ENCODE data around the gene ABHD12.

The ABHD12 gene

GRCh38 chr20:25382704-25383370, 7.8 kb downstream of the ABHD12 start:
- H3K27ac ChIP-seq (ENCODE audit: low read depth, low read length) = no peak overlapping the region
- H3K79me2 ChIP-seq (ENCODE audit: control insufficient read depth, insufficient read depth, low read length, unreplicated experiment) = peaks cover 76% of the 10 kb centered on the region
- no peak overlapping the region for H3K4me3 ChIP-seq (ENCODE audit: low read depth, low read length)
- H3K4me1 ChIP-seq (ENCODE audit: control insufficient read depth, insufficient read depth, low read length, unreplicated experiment) = no peaks in the 10 kb centered on the region
- no peak overlapping the region for H2AFZ ChIP-seq (ENCODE audit: low read length, unreplicated experiment)
- H3K27me3 ChIP-seq (ENCODE audit: insufficient read depth, low read length) = no peaks in the 10 kb centered on the region
- 0 out of 2 replicates have a peak, but pooled peaks cover 9% of the 10 kb centered on the region for H3K36me3 ChIP-seq (ENCODE audit: insufficient read depth, low read length)

GRCh38 chr20:25380945-25381614, 9.6 kb downstream of the ABHD12 start:
- Histone ChIP-seq H3K27ac (ENCODE audit: low read depth, low read length) (no peak overlapping the region), H3K27me3 (ENCODE audit: insufficient read depth, low read length) (no peaks in the 10 kb centered on the region), H3K4me1 (ENCODE audit: control insufficient read depth, insufficient read depth, low read length, unreplicated experiment) (no peaks in the 10 kb centered on the region), H3K36me3 (ENCODE audit: insufficient read depth, low read length) (0 out of 2 replicates have a peak, but pooled peaks cover 9% of the 10 kb centered on the region), H2AFZ (ENCODE audit: low read length, unreplicated experiment) (no peak overlapping the region), H3K79me2 (ENCODE audit: control insufficient read depth, insufficient read depth, low read length, unreplicated experiment) (peaks cover 84% of the 10 kb centered on the region), H3K4me3 (ENCODE audit: low read depth, low read length) (no peak overlapping the region)

- Histone ChIP-seq H3K4me3 (ENCODE audit: low read depth, low read length) (no peak overlapping the region), H2AFZ (ENCODE audit: low read length, unreplicated experiment) (no peak overlapping the region), H3K27ac (ENCODE audit: low read depth, low read length) (no peak overlapping the region), H3K4me1 (ENCODE audit: control insufficient read depth, insufficient read depth, low read length, unreplicated experiment) (no peaks in the 10 kb centered on the region), H3K36me3 (ENCODE audit: insufficient read depth, low read length) (0 out of 2 replicates have a peak, but pooled peaks cover 6% of the 10 kb centered on the region), H3K79me2 (ENCODE audit: control insufficient read depth, insufficient read depth, low read length, unreplicated experiment) (peaks cover 79% of the 10 kb centered on the region), H3K27me3 (ENCODE audit: insufficient read depth, low read length) (no peaks in the 10 kb centered on the region)
Observed at GRCh38 chr20:25378884-25379733, 11.5 kb downstream of the ABHD12 start.

GRCh38 chr20:25378189-25378883, 12.3 kb downstream of the ABHD12 start:
- no peak overlapping the region for H3K27ac ChIP-seq (ENCODE audit: low read depth, low read length)
- H3K27me3 ChIP-seq (ENCODE audit: insufficient read depth, low read length) = no peaks in the 10 kb centered on the region
- H2AFZ ChIP-seq (ENCODE audit: low read length, unreplicated experiment) = no peak overlapping the region
- no peaks in the 10 kb centered on the region for H3K4me1 ChIP-seq (ENCODE audit: control insufficient read depth, insufficient read depth, low read length, unreplicated experiment)
- no peak overlapping the region for H3K4me3 ChIP-seq (ENCODE audit: low read depth, low read length)
- H3K36me3 ChIP-seq (ENCODE audit: insufficient read depth, low read length) = 0 out of 2 replicates have a peak, but pooled peaks cover 6% of the 10 kb centered on the region
- H3K79me2 ChIP-seq (ENCODE audit: control insufficient read depth, insufficient read depth, low read length, unreplicated experiment) = peaks cover 79% of the 10 kb centered on the region

- H3K4me1 ChIP-seq (ENCODE audit: control insufficient read depth, insufficient read depth, low read length, unreplicated experiment) = peaks cover 5% of the 10 kb centered on the region
- 0 out of 2 replicates have a peak, but pooled peaks cover 6% of the 10 kb centered on the region for H3K36me3 ChIP-seq (ENCODE audit: insufficient read depth, low read length)
- no peak overlapping the region for H3K27ac ChIP-seq (ENCODE audit: low read depth, low read length)
- no peak overlapping the region for H2AFZ ChIP-seq (ENCODE audit: low read length, unreplicated experiment)
- peaks cover 68% of the 10 kb centered on the region for H3K79me2 ChIP-seq (ENCODE audit: control insufficient read depth, insufficient read depth, low read length, unreplicated experiment)
- H3K27me3 ChIP-seq (ENCODE audit: insufficient read depth, low read length) = no peaks in the 10 kb centered on the region
- no peak overlapping the region for H3K4me3 ChIP-seq (ENCODE audit: low read depth, low read length)
Observed at GRCh38 chr20:25376886-25377285, 13.7 kb downstream of the ABHD12 start.

- Histone ChIP-seq H3K4me3 (ENCODE audit: low read depth, low read length) (no peak overlapping the region), H3K27ac (ENCODE audit: low read depth, low read length) (no peak overlapping the region), H3K4me1 (ENCODE audit: control insufficient read depth, insufficient read depth, low read length, unreplicated experiment) (peaks cover 5% of the 10 kb centered on the region), H3K27me3 (ENCODE audit: insufficient read depth, low read length) (no peaks in the 10 kb centered on the region), H2AFZ (ENCODE audit: low read length, unreplicated experiment) (no peak overlapping the region), H3K79me2 (ENCODE audit: control insufficient read depth, insufficient read depth, low read length, unreplicated experiment) (peaks cover 69% of the 10 kb centered on the region), H3K36me3 (ENCODE audit: insufficient read depth, low read length) (peaks cover 3% of the 10 kb centered on the region; the same call in 1 of the 2 replicates)
Observed at GRCh38 chr20:25376236-25376635, 14.4 kb downstream of the ABHD12 start.

DNA sequence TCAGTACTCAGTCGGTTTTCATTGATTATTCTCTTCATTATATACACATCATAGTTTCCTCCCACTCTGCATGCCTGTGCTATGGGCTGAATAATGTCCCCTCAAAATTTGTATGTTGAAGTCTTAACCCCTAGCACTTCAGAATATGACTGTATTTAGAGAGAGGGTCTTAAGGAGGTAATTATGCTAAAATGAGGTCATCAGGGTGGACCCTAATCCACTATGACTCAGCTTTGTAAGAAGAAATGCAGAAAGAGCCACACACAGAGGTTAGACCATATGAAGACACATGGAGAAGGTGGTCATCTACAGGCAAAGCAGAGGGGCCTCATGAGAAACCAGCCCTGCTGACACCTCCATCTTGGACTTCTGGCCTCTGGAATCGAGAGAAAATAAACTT, 15.8 kb downstream of the ABHD12 start:
- peaks cover 68% of the 10 kb centered on the region for H3K79me2 ChIP-seq (ENCODE audit: control insufficient read depth, insufficient read depth, low read length, unreplicated experiment)
- no peaks in the 10 kb centered on the region for H3K27me3 ChIP-seq (ENCODE audit: insufficient read depth, low read length)
- peaks cover 3% of the 10 kb centered on the region; the same call in 1 of the 2 replicates for H3K36me3 ChIP-seq (ENCODE audit: insufficient read depth, low read length)
- H3K4me3 ChIP-seq (ENCODE audit: low read depth, low read length) = no peak overlapping the region
- no peak overlapping the region for H2AFZ ChIP-seq (ENCODE audit: low read length, unreplicated experiment)
- H3K27ac ChIP-seq (ENCODE audit: low read depth, low read length) = no peak overlapping the region
- peaks cover 5% of the 10 kb centered on the region for H3K4me1 ChIP-seq (ENCODE audit: control insufficient read depth, insufficient read depth, low read length, unreplicated experiment)

- peaks cover 53% of the 10 kb centered on the region for H3K79me2 ChIP-seq (ENCODE audit: control insufficient read depth, insufficient read depth, low read length, unreplicated experiment)
- peaks cover 13% of the 10 kb centered on the region; the same call in 1 of the 2 replicates for H3K36me3 ChIP-seq (ENCODE audit: insufficient read depth, low read length)
- H3K4me1 ChIP-seq (ENCODE audit: control insufficient read depth, insufficient read depth, low read length, unreplicated experiment) = peaks cover 5% of the 10 kb centered on the region
- no peaks in the 10 kb centered on the region for H3K27me3 ChIP-seq (ENCODE audit: insufficient read depth, low read length)
- peak overlapping the region; percentile 72 for H3K27ac ChIP-seq (ENCODE audit: low read depth, low read length)
- H3K4me3 ChIP-seq (ENCODE audit: low read depth, low read length) = no peak overlapping the region
- no peak overlapping the region for H2AFZ ChIP-seq (ENCODE audit: low read length, unreplicated experiment)
Observed at GRCh38 chr20:25372584-25373336, 17.9 kb downstream of the ABHD12 start.

GRCh38 chr20:25369971-25370370, 20.7 kb downstream of the ABHD12 start:
- Histone ChIP-seq H3K27me3 (ENCODE audit: insufficient read depth, low read length) (no peaks in the 10 kb centered on the region), H3K4me3 (ENCODE audit: low read depth, low read length) (no peak overlapping the region), H2AFZ (ENCODE audit: low read length, unreplicated experiment) (no peak overlapping the region), H3K27ac (ENCODE audit: low read depth, low read length) (no peak overlapping the region), H3K4me1 (ENCODE audit: control insufficient read depth, insufficient read depth, low read length, unreplicated experiment) (peaks cover 5% of the 10 kb centered on the region), H3K36me3 (ENCODE audit: insufficient read depth, low read length) (peaks cover 21% of the 10 kb centered on the region; the same call in 1 of the 2 replicates), H3K79me2 (ENCODE audit: control insufficient read depth, insufficient read depth, low read length, unreplicated experiment) (peaks cover 42% of the 10 kb centered on the region)

Data from ACC112 (cell line).